ENCODE measurements around the gene COBLL1.
"Not testable (repeated sequence)": the region's sequence is repeated elsewhere in the genome, so short reads cannot be mapped to it uniquely, and the experiment has no call there.

COBLL1 gene

GRCh38 chr2:164785457-164785856 lies 56.2 kb downstream of the COBLL1 start:
- DNase-seq = no peak

- no peak for DNase-seq
These were observed 57.2 kb downstream of the COBLL1 start for GRCh38 chr2:164784376-164784775.

- no peak for DNase-seq
These were observed 59.3 kb downstream of the COBLL1 start for GRCh38 chr2:164782323-164782722.

GRCh38 chr2:164781394-164781793 lies 60.2 kb downstream of the COBLL1 start:
- DNase-seq = no peak

GRCh38 chr2:164780611-164781178 lies 60.9 kb downstream of the COBLL1 start:
- DNase-seq = no peak

GRCh38 chr2:164779383-164780057 lies 62.1 kb downstream of the COBLL1 start:
- no peak for DNase-seq

GRCh38 chr2:164778723-164779122 lies 62.9 kb downstream of the COBLL1 start:
- no peak for DNase-seq

GRCh38 chr2:164777847-164778461 lies 63.7 kb downstream of the COBLL1 start:
- no peak for DNase-seq

GRCh38 chr2:164773635-164774034 lies 68.0 kb downstream of the COBLL1 start:
- no peak for DNase-seq

- no peak for DNase-seq
These were observed 68.5 kb downstream of the COBLL1 start for GRCh38 chr2:164773091-164773490.

GRCh38 chr2:164771897-164772296 lies 69.7 kb downstream of the COBLL1 start:
- DNase-seq = no peak

GRCh38 chr2:164770421-164770916 lies 71.2 kb downstream of the COBLL1 start:
- DNase-seq = no peak

GRCh38 chr2:164766954-164767320 lies 74.7 kb downstream of the COBLL1 start:
- no peak for DNase-seq

- no peak for DNase-seq
These were observed 75.2 kb downstream of the COBLL1 start for GRCh38 chr2:164766216-164766953.

- no peak for DNase-seq
These were observed 76.6 kb downstream of the COBLL1 start for GRCh38 chr2:164764996-164765395.

GRCh38 chr2:164764474-164764873 lies 77.1 kb downstream of the COBLL1 start:
- no peak for DNase-seq

- no peak for DNase-seq
These were observed 78.2 kb downstream of the COBLL1 start for GRCh38 chr2:164763431-164763830.

GRCh38 chr2:164761737-164762460 lies 79.7 kb downstream of the COBLL1 start:
- no peak for DNase-seq

- DNase-seq = not testable (repeated sequence)
These were observed 80.4 kb downstream of the COBLL1 start for GRCh38 chr2:164761201-164761600.

- DNase-seq = no peak
These were observed 81.4 kb downstream of the COBLL1 start for GRCh38 chr2:164760179-164760578.

- no peak for DNase-seq
These were observed 83.5 kb downstream of the COBLL1 start for GRCh38 chr2:164757934-164758695.

GRCh38 chr2:164756773-164757172 lies 84.8 kb downstream of the COBLL1 start:
- DNase-seq = no peak

Measured in NCI-H2029 treated with DMSO at 0.1 percent for 48 hours (cell line).